GM12878 (cell line): ENCODE measurements around the gene KRTAP9-8. TPM values are rescaled to one million over a fixed set of nuclear protein-coding genes. Genes with fewer than 3 reads are reported as not detected.

ENCODE experiments used
- ATAC-seq: fragments of 200-7000 bp; cut with Tn5 transposase; 3 replicates; pipeline ENCODE4 v1.9.1; 2020; ENCODE audit warnings: mild to moderate bottlenecking, moderate library complexity
- BruUV-seq: library from RNA; stranded (reverse); fragments of 400-500 nt; replicated peaks from 2 replicates; lab custom pipeline; 2021; lab: Mats Ljungman, UMichigan
- CTCF ChIA-PET: fragments of 300-600 bp; sonication (Branson Sonifier 250); formaldehyde crosslinking; extraction: SDS; loops from one replicate; lab custom pipeline; 2021; ENCODE audit warnings: inconsistent platforms; lab: Yijun Ruan, JAX
- POLR2A ChIA-PET: fragments of 350-600 bp; formaldehyde crosslinking; extraction: SDS; loops from one replicate; lab custom pipeline; 2021; ENCODE audit warnings: inconsistent platforms; lab: Charles Lee
- RAD21 ChIA-PET: fragments of 300-600 bp; sonication (Branson Sonifier 250); formaldehyde crosslinking; loops from one replicate; lab custom pipeline; 2023; ENCODE audit warnings: antibody characterized with exemption; ENCODE audit not compliant: unreplicated experiment; lab: Charles Lee
- SMC1A ChIA-PET: fragments of 300-600 bp; sonication (Branson Sonifier 250); formaldehyde crosslinking; loops from one replicate; lab custom pipeline; 2023; ENCODE audit not compliant: unreplicated experiment, uncharacterized antibody; lab: Charles Lee
- DNase-seq: peaks from one replicate; pipeline ENCODE4 v3.0.0-alpha.2; 2011; ENCODE audit warnings: low read depth, low spot score
- FAIRE-seq: peaks from 3 replicates; lab custom pipeline; 2011; peaks lifted over from hg19 to GRCh38; lab: Jason Lieb, UNC
- H2AFZ ChIP-seq: 2 replicates; pipeline ENCODE4 v1.6.0; 2011; ENCODE audit warnings: low read depth, low read length, control low read depth; ENCODE audit not compliant: control insufficient read depth
- H3K27ac ChIP-seq: 2 replicates; pipeline ENCODE4 v1.5.1; 2011; ENCODE audit warnings: control low read depth; ENCODE audit not compliant: control insufficient read depth, insufficient read depth
- H3K27me3 ChIP-seq, 2 experiments: replicated peaks in 1 of 2; 2 replicates each; pipeline versions ENCODE4 v1.6.0 to v1.6.1; 2011; ENCODE audit warnings: low read length in 1 of 2; ENCODE audit not compliant: control insufficient read depth in 2 of 2, insufficient read depth in 2 of 2
- H3K36me3 ChIP-seq, 2 experiments: 2 replicates each; pipeline ENCODE4 v1.5.1; 2011; ENCODE audit warnings: low read length in 1 of 2; ENCODE audit not compliant: control insufficient read depth in 2 of 2, insufficient read depth in 2 of 2
- H3K4me1 ChIP-seq: 2 replicates; pipeline ENCODE4 v1.6.1; 2011; ENCODE audit warnings: mild to moderate bottlenecking, low read length, moderate library complexity, mixed read lengths; ENCODE audit not compliant: control insufficient read depth, insufficient read depth
- H3K4me2 ChIP-seq: 2 replicates; pipeline ENCODE4 v1.6.0; 2011; ENCODE audit warnings: control low read depth; ENCODE audit not compliant: control insufficient read depth, insufficient read depth
- H3K4me3 ChIP-seq: fragments of 200-600 bp; sonication (generic); 2 replicates; pipeline ENCODE4 v1.5.1; 2016
- H3K79me2 ChIP-seq: 2 replicates; pipeline ENCODE4 v1.6.0; 2011; ENCODE audit warnings: low read length; ENCODE audit not compliant: control insufficient read depth, insufficient read depth
- H3K9ac ChIP-seq: 2 replicates; pipeline ENCODE4 v1.8.0; 2011; ENCODE audit warnings: low read length, control low read depth, mixed read lengths; ENCODE audit not compliant: control insufficient read depth, insufficient read depth
- H3K9me3 ChIP-seq: replicated peaks from 3 replicates; pipeline ENCODE4 v1.5.1; 2011; ENCODE audit warnings: mild to moderate bottlenecking, low read length; ENCODE audit not compliant: control insufficient read depth, insufficient read depth
- H4K20me1 ChIP-seq: 2 replicates; pipeline ENCODE4 v1.6.0; 2011; ENCODE audit not compliant: control insufficient read depth, insufficient read depth
- BACH1 ChIP-seq: fragments of 450-650 bp; IDR thresholded peaks from 2 replicates; pipeline ENCODE4 v1.6.1; 2017; ENCODE audit warnings: mild to moderate bottlenecking, borderline replicate concordance
- CTCF ChIP-seq, 3 experiments: IDR thresholded peaks in 2 of 3; conservative IDR thresholded peaks in 1 of 3; 2 replicates each; pipeline ENCODE4 v1.5.1; 2011; ENCODE audit warnings: low read depth in 3 of 3, low read length in 3 of 3, mild to moderate bottlenecking in 3 of 3, control low read depth in 2 of 3, moderate library complexity in 2 of 3, inconsistent platforms in 1 of 3, mixed read lengths in 1 of 3; ENCODE audit not compliant: control insufficient read depth in 2 of 3, insufficient read depth in 1 of 3; ENCODE audit errors: extremely low read depth in 1 of 3
- E2F4 ChIP-seq: IDR thresholded peaks from 2 replicates; pipeline ENCODE4 v1.6.1; 2012; ENCODE audit warnings: low read depth, low read length, improper control_type of control experiment
- E4F1 ChIP-seq: fragments of 450-650 bp; IDR thresholded peaks from 2 replicates; pipeline ENCODE4 v1.6.1; 2018; ENCODE audit warnings: borderline replicate concordance, mild to moderate bottlenecking; ENCODE audit not compliant: partially characterized antibody
- NKRF ChIP-seq: fragments of 450-650 bp; conservative IDR thresholded peaks from 2 replicates; pipeline ENCODE4 v1.6.1; 2017; ENCODE audit warnings: mild to moderate bottlenecking, moderate library complexity
- POLR2AphosphoS2 ChIP-seq: IDR thresholded peaks from 2 replicates; pipeline ENCODE4 v1.6.1; 2011; ENCODE audit warnings: low read depth, mild to moderate bottlenecking, low read length, improper control_type of control experiment, moderate library complexity
- RAD51 ChIP-seq: fragments of 450-650 bp; IDR thresholded peaks from 2 replicates; pipeline ENCODE4 v1.6.1; 2016; ENCODE audit warnings: moderate library complexity, mild to moderate bottlenecking, inconsistent platforms
- RBBP5 ChIP-seq: fragments of 200-600 bp; sonication (generic); conservative IDR thresholded peaks from 2 replicates; pipeline ENCODE4 v1.6.1; 2016
- RFX5 ChIP-seq: IDR thresholded peaks from 2 replicates; pipeline ENCODE4 v1.6.1; 2011; ENCODE audit warnings: low read depth, low read length, improper control_type of control experiment
- SPI1 ChIP-seq: IDR thresholded peaks from 2 replicates; pipeline ENCODE4 v1.6.1; 2011; ENCODE audit warnings: low read depth, mild to moderate bottlenecking, low read length, moderate library complexity, borderline replicate concordance; ENCODE audit not compliant: insufficient read depth
- SREBF1 ChIP-seq: IDR thresholded peaks from 2 replicates; pipeline ENCODE4 v1.6.1; 2012; ENCODE audit warnings: mild to moderate bottlenecking, low read length
- SRF ChIP-seq, 2 experiments: IDR thresholded peaks; 2 replicates each; pipeline ENCODE4 v1.6.1; 2011; ENCODE audit warnings: low read depth in 2 of 2, low read length in 2 of 2, mild to moderate bottlenecking in 1 of 2, moderate library complexity in 1 of 2
- SUZ12 ChIP-seq: fragments of 200-600 bp; sonication (generic); IDR thresholded peaks from one replicate; pipeline ENCODE4 v1.6.1; 2018; ENCODE audit warnings: antibody characterized with exemption, mild to moderate bottlenecking; ENCODE audit not compliant: unreplicated experiment
- YY1 ChIP-seq: IDR thresholded peaks from 2 replicates; pipeline ENCODE4 v1.6.1; 2011; ENCODE audit warnings: low read depth, mild to moderate bottlenecking, low read length
- ZNF274 ChIP-seq: IDR thresholded peaks from one replicate; pipeline ENCODE4 v1.8.0; 2011; ENCODE audit not compliant: insufficient read length, insufficient read depth
- WGBS: methylation state at CpG from one replicate; pipeline ENCODE4 v1.1.6; 2016; ENCODE audit warnings: low lambda C conversion rate; ENCODE audit not compliant: insufficient replicate concordance, insufficient coverage; ENCODE audit errors: missing lambda C conversion rate; 5-methylcytosine and 5-hydroxymethylcytosine counted together
- in situ Hi-C: fragments of 300-500 bp; cut with MboI; formaldehyde crosslinking; loops from 9 replicates; pipeline ENCODE4 v1.14.3; 2018; ENCODE audit warnings: mixed read lengths
- intact Hi-C: fragments of 100-400 bp; cut with micrococcal nuclease; formaldehyde crosslinking; loops from one replicate; pipeline ENCODE4 v1.14.2; 2022; ENCODE audit not compliant: unreplicated experiment
- polyA plus RNA-seq, 11 experiments: library from polyadenylated mRNA; depleted of rRNA in 4 of 11; unstranded in 6 of 11; stranded (reverse) in 5 of 11; fragments of >200 nt; fragmentation: Nextera tagmentation in 4 of 11; fragmentation: Illumina TruSeq in 1 of 11; extraction: Ambion mirVana in 4 of 11; extraction: Trizol in 1 of 11; gene quantifications; 1 replicate in 1 of 11; 2 replicates in 10 of 11; pipeline versions ENCODE4 v1.2.1 to v1.2.3, GENCODE V29; 2011 to 2016; ENCODE audit warnings: inconsistent platforms in 2 of 11, missing spikeins in 2 of 11, low read depth in 1 of 11
- total RNA-seq, 4 experiments: library from RNA; depleted of rRNA in 3 of 4; stranded (reverse); fragments of >200 nt in 3 of 4; fragmentation: Illumina TruSeq in 1 of 4; extraction: Trizol in 1 of 4; gene quantifications; 2 replicates each; pipeline versions ENCODE4 v1.2.1 to v1.2.3, GENCODE V29; 2013 to 2021

KRTAP9-8 gene
- total and polyA plus RNA-seq, 10 of the 15 experiments (the other 5 are each of a cell fraction or from before 2014, with no cell fraction given): not detected

- TF ChIP-seq E2F4: no peak
- no peak for TF ChIP-seq CTCF (IDR thresholded peaks at IDR 0.05 in 2 of 3, conservative IDR thresholded peaks at IDR 0.05 in 1 of 3; ENCODE audit: control insufficient read depth in 2 of 3, extremely low read depth in 1 of 3, insufficient read depth in 1 of 3, low read depth in 3 of 3, low read length in 3 of 3)
- TF ChIP-seq YY1: no peak
- no peak for TF ChIP-seq SREBF1
- TF ChIP-seq RBBP5: no peak
- TF ChIP-seq RFX5: no peak
- TF ChIP-seq, all 136 proteins: peak for 0
Observed at GRCh38 chr17:41212524-41213169, 25.2 kb upstream of the KRTAP9-8 start (continued).

GRCh38 chr17:41215681-41216080 lies 22.1 kb upstream of the KRTAP9-8 start:
- POLR2A ChIA-PET: interaction anchor here (0.5 kb wide), 1 partner anchor 14 kb away, joined by 3 read pairs; no protein-coding TSS in a partner anchor
- RAD21 ChIA-PET: no interaction called here
- CTCF ChIA-PET: no interaction called here
- Histone ChIP-seq H3K4me1 (no peaks in the 10 kb centered on the region), H4K20me1 (no peaks in the 10 kb centered on the region), H3K36me3 (no peaks in the 10 kb centered on the region), H3K4me3 (no peak overlapping the region), H3K9me3 (no peaks in the 10 kb centered on the region), H2AFZ (no peak overlapping the region), H3K9ac (no peak overlapping the region), H3K4me2 (no peak overlapping the region), H3K27me3 (no peaks in the 10 kb centered on the region; a peak in 1 of 4 replicates), H3K27ac (no peak overlapping the region), H3K79me2 (no peaks in the 10 kb centered on the region)
- SMC1A ChIA-PET: no interaction called here
- intact Hi-C loops (no loop called here), in situ Hi-C loops (no loop called here)
- FAIRE-seq (no peak), DNase-seq (no peak), ATAC-seq (no peak)
- no TSS peak for BruUV-seq
- 0% methylated on average over 1 of the region's 1 CpG for WGBS
- TF ChIP-seq POLR2AphosphoS2: no peak
- no peak for TF ChIP-seq SUZ12
- TF ChIP-seq NKRF: no peak
- TF ChIP-seq E4F1: no peak
- no peak for TF ChIP-seq BACH1
- TF ChIP-seq SPI1: no peak
- TF ChIP-seq ZNF274: no peak
- TF ChIP-seq RBBP5: no peak
- TF ChIP-seq SRF (IDR thresholded peaks at IDR 0.05; ENCODE audit: low read depth in 2 of 2, low read length in 2 of 2): no peak
- TF ChIP-seq RAD51: no peak
